Ureter (tissue), 1 donor: ENCODE data around the gene ACP5. TPM values are rescaled to one million over a fixed set of nuclear protein-coding genes. Genes with fewer than 3 reads are reported as not detected.

ENCODE experiments used
- DNase-seq: peaks from one replicate; pipeline ENCODE4 v3.0.0-alpha.2; 2020; ENCODE audit warnings: low spot score
- total RNA-seq: library from RNA; stranded (reverse); gene quantifications from one replicate; pipeline ENCODE4 v1.2.4, GENCODE V29; 2023
- donor health status: DM: yes; HTN: yes; CAD: no.

ACP5 gene
- total RNA-seq, 1 donor from 2014 or later, result 19.9 TPM

GRCh38 chr19:11547929-11548700 is 29.3 kb downstream of the ACP5 start:
- no peak for DNase-seq

GRCh38 chr19:11541238-11541637 is 36.2 kb downstream of the ACP5 start:
- DNase-seq, result no peak

GRCh38 chr19:11540645-11541044 is 36.8 kb downstream of the ACP5 start:
- no peak for DNase-seq

- peak; percentile 61 for DNase-seq
These were observed 37.7 kb downstream of the ACP5 start for GRCh38 chr19:11539495-11540365.

- DNase-seq, result peak; percentile 87
These were observed 39.0 kb downstream of the ACP5 start, which contains the start of gene CNN1 for GRCh38 chr19:11538232-11539036. Gene CNN1, plus strand, starts transcription at chr19:11538851. Its CDS starts 77 bp downstream, at chr19:11538928.

GRCh38 chr19:11535792-11536595 is 41.5 kb downstream of the ACP5 start:
- peak; percentile 88 for DNase-seq

GRCh38 chr19:11534948-11535347 is 42.5 kb downstream of the ACP5 start:
- DNase-seq, result no peak

GRCh38 chr19:11534538-11534937 is 42.9 kb downstream of the ACP5 start:
- DNase-seq, result no peak

GRCh38 chr19:11530432-11530831 is 47.0 kb downstream of the ACP5 start:
- peak; percentile 81 for DNase-seq

GRCh38 chr19:11528551-11529341 is 48.7 kb downstream of the ACP5 start, which contains the start of gene ECSIT:
Gene ECSIT, minus strand, starts transcription at chr19:11529134. Its CDS starts 9,964 bp downstream, at chr19:11519170.
- DNase-seq, result peak; percentile 98

Other genes with a start within 250 kb of the ACP5 start
- 58.1 TPM for gene RAB3D, start 238.0 kb downstream of the ACP5 start, total RNA-seq
- 185 TPM for gene TMEM205, start 231.4 kb downstream of the ACP5 start, total RNA-seq
- gene CCDC159, start 231.1 kb downstream of the ACP5 start, total RNA-seq, result 44.4 TPM
- 25.5 TPM for gene PLPPR2, start 222.2 kb downstream of the ACP5 start, total RNA-seq
- 4.3 TPM for gene SWSAP1, start 203.0 kb downstream of the ACP5 start, total RNA-seq
- 6.7 TPM for gene EPOR, start 193.3 kb downstream of the ACP5 start, total RNA-seq
- 44.2 TPM for gene RGL3, start 158.3 kb downstream of the ACP5 start, total RNA-seq
- gene ODAD3, start 142.5 kb downstream of the ACP5 start, total RNA-seq, result 0.78 TPM
- 267 TPM for gene PRKCSH, start 142.0 kb downstream of the ACP5 start, total RNA-seq
- not detected for gene ELAVL3, start 96.6 kb downstream of the ACP5 start, total RNA-seq
- 10.9 TPM for gene ZNF653, start 71.8 kb downstream of the ACP5 start, total RNA-seq
- 43.7 TPM for gene ECSIT, start 48.5 kb downstream of the ACP5 start, total RNA-seq
- 301 TPM for gene CNN1, start 38.8 kb downstream of the ACP5 start, total RNA-seq
- 46.2 TPM for gene ELOF1, start 18.4 kb downstream of the ACP5 start, total RNA-seq
- gene ZNF627, start 19.8 kb upstream of the ACP5 start, total RNA-seq, result 20.7 TPM
- 21.5 TPM for gene ZNF823, start 161.3 kb upstream of the ACP5 start, total RNA-seq
- 17.9 TPM for gene ZNF441, start 189.4 kb upstream of the ACP5 start, total RNA-seq
- gene ZNF491, start 220.9 kb upstream of the ACP5 start, total RNA-seq, result 2.3 TPM
- gene ZNF440, start 236.6 kb upstream of the ACP5 start, total RNA-seq, result 74.7 TPM